Liver (tissue), 9 donors: ENCODE data around the gene KRTCAP3. TPM values are rescaled to one million over a fixed set of nuclear protein-coding genes. Genes with fewer than 3 reads are reported as not detected.

ENCODE experiments used
- DNase-seq: peaks from one replicate; pipeline ENCODE4 v3.0.0-alpha.2; 2017; ENCODE audit warnings: low spot score
- H3K27ac ChIP-seq, 2 donors: one replicate each; pipeline ENCODE4 v1.7.0; 2013; ENCODE audit warnings: inconsistent platforms in 2 of 2, low read length in 2 of 2, control low read depth in 1 of 2, low read depth in 1 of 2, mild to moderate bottlenecking in 1 of 2
- H3K27me3 ChIP-seq, 4 donors: one replicate each; pipeline versions ENCODE4 v1.6.1 to v1.7.0; 2013; ENCODE audit warnings: low read length in 3 of 4, inconsistent platforms in 1 of 4, mild to moderate bottlenecking in 1 of 4, moderate library complexity in 1 of 4; ENCODE audit not compliant: control insufficient read depth in 4 of 4, insufficient read depth in 4 of 4
- H3K36me3 ChIP-seq, 4 donors: one replicate each; pipeline versions ENCODE4 v1.6.1 to v1.7.0; 2013; ENCODE audit warnings: low read length in 3 of 4, mild to moderate bottlenecking in 3 of 4, low read depth in 1 of 4, moderate library complexity in 1 of 4; ENCODE audit not compliant: control insufficient read depth in 4 of 4, insufficient read depth in 3 of 4
- H3K4me1 ChIP-seq, 4 donors: one replicate each; pipeline versions ENCODE4 v1.6.1 to v1.7.0; 2013; ENCODE audit warnings: low read length in 3 of 4, mild to moderate bottlenecking in 3 of 4, moderate library complexity in 1 of 4; ENCODE audit not compliant: control insufficient read depth in 4 of 4, insufficient read depth in 4 of 4
- H3K4me3 ChIP-seq, 3 donors: one replicate each; pipeline versions ENCODE4 v1.6.1 to v1.7.0; 2013; ENCODE audit warnings: low read length in 3 of 3, control low read depth in 1 of 3, low read depth in 1 of 3, mild to moderate bottlenecking in 1 of 3
- H3K9ac ChIP-seq, 2 donors: one replicate each; pipeline ENCODE4 v1.7.0; 2013; ENCODE audit warnings: low read length in 2 of 2, mild to moderate bottlenecking in 2 of 2, moderate library complexity in 2 of 2, control low read depth in 1 of 2, low read depth in 1 of 2
- H3K9me3 ChIP-seq, 4 donors: one replicate each; pipeline versions ENCODE4 v1.6.1 to v1.7.0; 2013; ENCODE audit warnings: low read length in 3 of 4; ENCODE audit not compliant: control insufficient read depth in 4 of 4
- JUND ChIP-seq, 2 donors: IDR thresholded peaks; 2 replicates each; pipeline ENCODE4 v1.6.1; 2016; ENCODE audit warnings: antibody characterized with exemption in 2 of 2
- MAX ChIP-seq: IDR thresholded peaks from 2 replicates; pipeline ENCODE4 v1.6.1; 2016; ENCODE audit warnings: antibody characterized with exemption
- NR2F2 ChIP-seq: IDR thresholded peaks from 2 replicates; pipeline ENCODE4 v1.6.1; 2016; ENCODE audit warnings: antibody characterized with exemption
- RAD21 ChIP-seq, 2 donors: IDR thresholded peaks; 2 replicates each; pipeline ENCODE4 v1.6.1; 2016; ENCODE audit warnings: antibody characterized with exemption in 2 of 2, mild to moderate bottlenecking in 2 of 2
- REST ChIP-seq: IDR thresholded peaks from 2 replicates; pipeline ENCODE4 v1.6.1; 2016; ENCODE audit warnings: antibody characterized with exemption, mild to moderate bottlenecking
- WGBS: extraction: QIAGEN DNeasy Blood & Tissue Kit; methylation state at CpG from one replicate; pipeline ENCODE4 v1.1.7; 2013; 5-methylcytosine and 5-hydroxymethylcytosine counted together
- polyA plus RNA-seq, 2 donors: library from polyadenylated mRNA; stranded (reverse) in 1 of 2; unstranded in 1 of 2; fragments of 200-250 nt in 1 of 2; fragments of >200 nt in 1 of 2; fragmentation: Nextera tagmentation in 1 of 2; extraction: Ambion mirVana in 1 of 2; gene quantifications; one replicate each; pipeline versions ENCODE4 v1.2.1 to v1.2.3, GENCODE V29; 2013 to 2015
- total RNA-seq, 2 donors: library from RNA; depleted of rRNA; stranded (reverse); fragments of >200 nt; gene quantifications; one replicate each; pipeline ENCODE4 v1.2.3, GENCODE V29; 2014
- TF ChIP-seq, protein P1 (sequence below): IDR thresholded peaks from 2 replicates; pipeline ENCODE4 v1.6.1; 2016; ENCODE audit warnings: antibody characterized with exemption
- TF ChIP-seq, protein P2 (sequence below): IDR thresholded peaks from 2 replicates; pipeline ENCODE4 v1.6.1; 2016; ENCODE audit warnings: antibody characterized with exemption
- TF ChIP-seq, protein P3 (sequence below): fragments of 150-350 bp; IDR thresholded peaks from 2 replicates; pipeline ENCODE4 v1.5.1; 2017; ENCODE audit warnings: improper control_type of control experiment, low read depth, low read length; ENCODE audit not compliant: missing input control
- donor health status: healthy.
- donor health status: healthy.
- donor health status: healthy.
- donor health status: healthy.
- donor health status: healthy.

Gene KRTCAP3
- total and polyA plus RNA-seq, 4 donors, result 1.8 to 12.7 (median 4.7) TPM

- Histone ChIP-seq H3K9me3 (no peaks in the 10 kb centered on the region), H3K9ac (no peak overlapping the region), H3K27ac (no peak overlapping the region), H3K36me3 (no peaks in the 10 kb centered on the region), H3K4me1 (no peaks in the 10 kb centered on the region), H3K4me3 (no peak overlapping the region), H3K27me3 (no peaks in the 10 kb centered on the region)
- no peak for DNase-seq
- 98% methylated on average over 5 of the region's 5 CpGs for WGBS
- no peak for TF ChIP-seq NR2F2
These were observed 43.2 kb upstream of the KRTCAP3 start for GRCh38 chr2:27398962-27399361.

DNA sequence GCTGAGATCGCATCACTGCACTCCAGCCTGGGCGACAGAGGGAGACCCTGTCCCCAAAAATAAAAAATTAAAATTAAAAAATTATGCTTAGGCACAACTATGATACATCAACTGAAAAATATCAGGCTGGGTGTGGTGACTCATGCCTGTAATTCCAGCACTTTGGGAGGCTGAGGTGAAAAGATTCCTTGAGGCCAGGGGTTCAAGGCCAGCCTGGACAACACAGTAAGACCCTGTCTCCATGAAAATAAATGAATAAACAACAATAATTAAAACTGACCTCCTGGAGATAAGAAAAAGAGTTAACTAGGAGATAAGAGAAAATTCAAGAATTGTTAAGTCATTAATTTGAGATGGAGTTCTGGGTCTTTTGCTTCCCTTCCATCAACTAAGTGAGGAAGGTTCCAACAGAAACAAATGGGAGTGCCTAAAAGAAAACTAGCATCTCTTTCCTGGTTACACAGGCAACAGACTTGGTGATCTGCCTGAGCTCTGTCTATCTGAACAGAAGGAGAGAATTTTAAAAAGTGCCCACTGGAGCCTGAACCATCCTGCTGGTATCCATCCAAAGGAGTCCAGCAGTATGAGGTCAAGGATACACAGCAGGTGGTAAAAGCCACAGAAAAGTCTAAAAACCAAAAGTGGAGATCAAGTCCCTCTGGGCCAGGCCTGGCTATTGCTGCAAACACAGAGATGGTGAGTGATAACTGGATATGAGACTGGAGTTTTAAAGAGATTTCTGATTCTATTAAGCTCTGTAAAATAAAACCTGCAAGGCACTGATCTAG, 41.6 kb upstream of the KRTCAP3 start:
- Histone ChIP-seq H3K4me1 (no peaks in the 10 kb centered on the region), H3K27ac (no peak overlapping the region), H3K4me3 (no peak overlapping the region), H3K27me3 (no peaks in the 10 kb centered on the region), H3K9me3 (no peaks in the 10 kb centered on the region), H3K9ac (no peak overlapping the region), H3K36me3 (peaks cover 0 to 2% (median 0%) of the 10 kb centered on the region in 4 donors)
- 98% methylated on average over 2 of the region's 2 CpGs for WGBS
- TF ChIP-seq MAX, result no peak
- TF ChIP-seq, protein P1, sequence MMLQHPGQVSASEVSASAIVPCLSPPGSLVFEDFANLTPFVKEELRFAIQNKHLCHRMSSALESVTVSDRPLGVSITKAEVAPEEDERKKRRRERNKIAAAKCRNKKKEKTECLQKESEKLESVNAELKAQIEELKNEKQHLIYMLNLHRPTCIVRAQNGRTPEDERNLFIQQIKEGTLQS, result no peak
- no peak for TF ChIP-seq JUND (IDR thresholded peaks at IDR 0.05)
- TF ChIP-seq REST, result no peak
- TF ChIP-seq, protein P2, sequence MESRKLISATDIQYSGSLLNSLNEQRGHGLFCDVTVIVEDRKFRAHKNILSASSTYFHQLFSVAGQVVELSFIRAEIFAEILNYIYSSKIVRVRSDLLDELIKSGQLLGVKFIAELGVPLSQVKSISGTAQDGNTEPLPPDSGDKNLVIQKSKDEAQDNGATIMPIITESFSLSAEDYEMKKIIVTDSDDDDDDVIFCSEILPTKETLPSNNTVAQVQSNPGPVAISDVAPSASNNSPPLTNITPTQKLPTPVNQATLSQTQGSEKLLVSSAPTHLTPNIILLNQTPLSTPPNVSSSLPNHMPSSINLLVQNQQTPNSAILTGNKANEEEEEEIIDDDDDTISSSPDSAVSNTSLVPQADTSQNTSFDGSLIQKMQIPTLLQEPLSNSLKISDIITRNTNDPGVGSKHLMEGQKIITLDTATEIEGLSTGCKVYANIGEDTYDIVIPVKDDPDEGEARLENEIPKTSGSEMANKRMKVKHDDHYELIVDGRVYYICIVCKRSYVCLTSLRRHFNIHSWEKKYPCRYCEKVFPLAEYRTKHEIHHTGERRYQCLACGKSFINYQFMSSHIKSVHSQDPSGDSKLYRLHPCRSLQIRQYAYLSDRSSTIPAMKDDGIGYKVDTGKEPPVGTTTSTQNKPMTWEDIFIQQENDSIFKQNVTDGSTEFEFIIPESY, result no peak
- DNase-seq, result no peak

- DNase-seq, result no peak
These were observed 34.2 kb upstream of the KRTCAP3 start for GRCh38 chr2:27407798-27408491.

More at GRCh38 chr2:27407798-27408491, 34.2 kb upstream of the KRTCAP3 start:
- H3K4me1 ChIP-seq, result peaks cover 4 to 21% (median 14%) of the 10 kb centered on the region in 4 donors
- WGBS, result 51% methylated on average over 16 of the region's 16 CpGs
- no peak for TF ChIP-seq REST
- TF ChIP-seq, protein P3, sequence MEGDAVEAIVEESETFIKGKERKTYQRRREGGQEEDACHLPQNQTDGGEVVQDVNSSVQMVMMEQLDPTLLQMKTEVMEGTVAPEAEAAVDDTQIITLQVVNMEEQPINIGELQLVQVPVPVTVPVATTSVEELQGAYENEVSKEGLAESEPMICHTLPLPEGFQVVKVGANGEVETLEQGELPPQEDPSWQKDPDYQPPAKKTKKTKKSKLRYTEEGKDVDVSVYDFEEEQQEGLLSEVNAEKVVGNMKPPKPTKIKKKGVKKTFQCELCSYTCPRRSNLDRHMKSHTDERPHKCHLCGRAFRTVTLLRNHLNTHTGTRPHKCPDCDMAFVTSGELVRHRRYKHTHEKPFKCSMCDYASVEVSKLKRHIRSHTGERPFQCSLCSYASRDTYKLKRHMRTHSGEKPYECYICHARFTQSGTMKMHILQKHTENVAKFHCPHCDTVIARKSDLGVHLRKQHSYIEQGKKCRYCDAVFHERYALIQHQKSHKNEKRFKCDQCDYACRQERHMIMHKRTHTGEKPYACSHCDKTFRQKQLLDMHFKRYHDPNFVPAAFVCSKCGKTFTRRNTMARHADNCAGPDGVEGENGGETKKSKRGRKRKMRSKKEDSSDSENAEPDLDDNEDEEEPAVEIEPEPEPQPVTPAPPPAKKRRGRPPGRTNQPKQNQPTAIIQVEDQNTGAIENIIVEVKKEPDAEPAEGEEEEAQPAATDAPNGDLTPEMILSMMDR, result peak; percentile 58
- no peak for TF ChIP-seq JUND (IDR thresholded peaks at IDR 0.05)
- peak; percentile 73 to 78 for TF ChIP-seq RAD21 (IDR thresholded peaks at IDR 0.05)
- H3K36me3 ChIP-seq, result peaks cover 0 to 2% (median 0%) of the 10 kb centered on the region in 4 donors
- H3K9me3 ChIP-seq, result no peaks in the 10 kb centered on the region
- peak overlapping the region; percentile 39 to 94 for H3K9ac ChIP-seq
- peak overlapping the region; percentile 72 to 99 (median 91) for H3K4me3 ChIP-seq
- H3K27ac ChIP-seq, result peak overlapping the region in 1 of 2 donors; percentile 7
- no peaks in the 10 kb centered on the region for H3K27me3 ChIP-seq
